ENCODE measurements around the gene MYZAP. TPM values are rescaled to one million over a fixed set of nuclear protein-coding genes. Genes with fewer than 3 reads are reported as not detected.

Gene MYZAP
- total RNA-seq, 1 experiment from 2014 or later: 6.4 TPM

GRCh38 chr15:57731530-57732103 lies 139.9 kb downstream of the MYZAP start:
- CTCF ChIA-PET: interaction anchor here (1.2 to 1.8 kb wide), 2 partner anchors 10 to 19 kb away, joined by 4 to 5 read pairs; no protein-coding TSS in a partner anchor
- Mint-ChIP-seq H3K27ac (ENCODE audit: unreplicated experiment) (no peak overlapping the region), H3K27me3 (ENCODE audit: insufficient read depth, unreplicated experiment) (no peaks in the 10 kb centered on the region), H3K9me3 (ENCODE audit: unreplicated experiment) (peaks cover 2% of the 10 kb centered on the region), H3K4me1 (ENCODE audit: low read depth, unreplicated experiment) (no peaks in the 10 kb centered on the region), H3K4me3 (ENCODE audit: unreplicated experiment) (no peak overlapping the region), H3K36me3 (ENCODE audit: insufficient read depth, unreplicated experiment) (no peaks in the 10 kb centered on the region)
- TF ChIP-seq, protein P1, sequence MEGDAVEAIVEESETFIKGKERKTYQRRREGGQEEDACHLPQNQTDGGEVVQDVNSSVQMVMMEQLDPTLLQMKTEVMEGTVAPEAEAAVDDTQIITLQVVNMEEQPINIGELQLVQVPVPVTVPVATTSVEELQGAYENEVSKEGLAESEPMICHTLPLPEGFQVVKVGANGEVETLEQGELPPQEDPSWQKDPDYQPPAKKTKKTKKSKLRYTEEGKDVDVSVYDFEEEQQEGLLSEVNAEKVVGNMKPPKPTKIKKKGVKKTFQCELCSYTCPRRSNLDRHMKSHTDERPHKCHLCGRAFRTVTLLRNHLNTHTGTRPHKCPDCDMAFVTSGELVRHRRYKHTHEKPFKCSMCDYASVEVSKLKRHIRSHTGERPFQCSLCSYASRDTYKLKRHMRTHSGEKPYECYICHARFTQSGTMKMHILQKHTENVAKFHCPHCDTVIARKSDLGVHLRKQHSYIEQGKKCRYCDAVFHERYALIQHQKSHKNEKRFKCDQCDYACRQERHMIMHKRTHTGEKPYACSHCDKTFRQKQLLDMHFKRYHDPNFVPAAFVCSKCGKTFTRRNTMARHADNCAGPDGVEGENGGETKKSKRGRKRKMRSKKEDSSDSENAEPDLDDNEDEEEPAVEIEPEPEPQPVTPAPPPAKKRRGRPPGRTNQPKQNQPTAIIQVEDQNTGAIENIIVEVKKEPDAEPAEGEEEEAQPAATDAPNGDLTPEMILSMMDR (IDR thresholded peaks at IDR 0.05; ENCODE audit: insufficient read depth in 1 of 2, low read depth in 1 of 2, low read length in 1 of 2, severe bottlenecking in 1 of 2, unreplicated experiment in 1 of 2): no peak
- Histone ChIP-seq H3K4me3 (ENCODE audit: low read depth, low read length) (no peak overlapping the region), H3K9me3 (no peaks in the 10 kb centered on the region), H3K36me3 (ENCODE audit: control insufficient read depth, insufficient read depth, low read length) (no peaks in the 10 kb centered on the region), H3K4me1 (no peaks in the 10 kb centered on the region), H3K27me3 (replicated peaks; ENCODE audit: control insufficient read depth, insufficient read depth, low read length) (no peaks in the 10 kb centered on the region)
- no peak for DNase-seq
- intact Hi-C loops (cut with micrococcal nuclease; ENCODE audit: unreplicated experiment): loop anchor here (10.0 kb wide), 1 partner anchor 167 kb away; no protein-coding TSS in a partner anchor
- BruUV-seq (replicated peaks): no TSS peak
- POLR2A ChIA-PET: no interaction called here

DNA sequence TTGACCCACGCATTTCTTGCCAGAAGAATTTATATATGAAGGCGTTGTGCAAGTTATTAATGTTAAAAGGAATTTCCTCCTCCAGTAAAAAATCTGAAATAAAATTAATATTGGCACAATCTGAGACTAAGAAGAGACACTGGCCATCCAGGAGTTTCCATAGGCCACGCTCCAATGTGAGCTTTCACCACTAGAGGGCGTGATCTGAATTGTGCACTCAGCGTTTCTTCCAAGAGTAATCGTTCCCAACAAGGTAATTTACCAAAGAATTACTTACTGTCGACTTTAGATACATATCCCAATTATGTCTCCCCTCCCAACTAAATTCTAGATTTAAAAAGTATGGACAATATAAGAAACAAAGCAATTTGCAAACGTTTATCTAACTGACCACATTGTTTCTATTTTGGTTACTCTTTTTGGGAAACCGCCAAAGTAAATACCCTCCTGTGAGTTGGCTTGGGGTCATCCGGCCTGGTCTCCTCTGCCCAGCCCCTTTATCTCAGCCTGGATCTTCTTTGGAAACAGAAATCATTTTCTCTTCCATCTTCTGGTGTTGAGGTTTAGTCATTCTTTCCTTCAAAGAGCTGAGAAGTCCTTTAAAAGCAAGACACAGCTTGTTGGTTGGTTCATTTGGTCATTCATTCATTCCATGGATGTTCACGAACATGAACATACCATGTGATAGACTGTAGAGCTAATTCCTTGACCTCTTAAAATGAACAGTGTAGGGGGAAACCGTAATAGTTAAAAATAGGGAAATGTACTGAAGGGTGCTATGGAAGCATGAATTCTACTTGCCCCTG lies 141.0 kb downstream of the MYZAP start:
- H3K27me3 ChIP-seq (replicated peaks; ENCODE audit: control insufficient read depth, insufficient read depth, low read length): no peaks in the 10 kb centered on the region
- peaks cover 13% of the 10 kb centered on the region for H3K9me3 Mint-ChIP-seq (ENCODE audit: unreplicated experiment)
- BruUV-seq (replicated peaks): no TSS peak
- no peak overlapping the region for H3K4me3 Mint-ChIP-seq (ENCODE audit: unreplicated experiment)
- no peaks in the 10 kb centered on the region for H3K4me1 Mint-ChIP-seq (ENCODE audit: low read depth, unreplicated experiment)
- H3K27ac Mint-ChIP-seq (ENCODE audit: unreplicated experiment): no peak overlapping the region
- H3K4me1 ChIP-seq: no peaks in the 10 kb centered on the region
- TF ChIP-seq, protein P1 (IDR thresholded peaks at IDR 0.05; ENCODE audit: insufficient read depth in 1 of 2, low read depth in 1 of 2, low read length in 1 of 2, severe bottlenecking in 1 of 2, unreplicated experiment in 1 of 2): peak; percentile 68 to 76
- no peaks in the 10 kb centered on the region for H3K27me3 Mint-ChIP-seq (ENCODE audit: insufficient read depth, unreplicated experiment)
- intact Hi-C loops (cut with micrococcal nuclease; ENCODE audit: unreplicated experiment): loop anchor here (10.0 kb wide), 1 partner anchor 168 kb away; no protein-coding TSS in a partner anchor
- H3K36me3 ChIP-seq (ENCODE audit: control insufficient read depth, insufficient read depth, low read length): no peaks in the 10 kb centered on the region
- H3K9me3 ChIP-seq: no peaks in the 10 kb centered on the region
- peak in 1 of 2 experiments; percentile 66 for DNase-seq
- POLR2A ChIA-PET: no interaction called here
- CTCF ChIA-PET: interaction anchor here (1.0 to 2.6 kb wide), 7 partner anchors 9 to 338 kb away, joined by 3 to 15 read pairs (median 4); partner anchors contain the start of gene POLR2M
- no peak overlapping the region for H3K4me3 ChIP-seq (ENCODE audit: low read depth, low read length)
- H3K36me3 Mint-ChIP-seq (ENCODE audit: insufficient read depth, unreplicated experiment): no peaks in the 10 kb centered on the region

DNA sequence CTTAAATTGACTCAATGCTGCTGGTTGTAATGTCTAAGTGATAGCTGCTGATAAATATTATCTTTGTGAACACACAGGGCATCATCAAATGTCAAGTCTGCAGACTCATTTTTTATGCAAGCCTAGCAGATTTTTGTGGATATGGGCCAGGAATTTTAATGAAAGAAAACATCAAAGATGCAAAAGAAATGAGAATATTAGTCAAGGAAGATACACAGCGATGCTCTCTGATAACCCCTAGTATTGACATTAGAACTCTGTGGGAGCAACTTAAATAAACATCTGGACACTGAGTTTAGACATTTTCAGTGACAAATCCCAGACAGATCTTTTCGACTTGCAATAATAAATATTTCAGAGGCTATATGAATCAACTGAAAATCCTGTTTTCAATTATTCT lies 143.2 kb downstream of the MYZAP start:
- POLR2A ChIA-PET: no interaction called here
- no peaks in the 10 kb centered on the region for H3K4me1 Mint-ChIP-seq (ENCODE audit: low read depth, unreplicated experiment)
- BruUV-seq (replicated peaks): no TSS peak
- H3K27ac Mint-ChIP-seq (ENCODE audit: unreplicated experiment): no peak overlapping the region
- no peak for DNase-seq
- no peaks in the 10 kb centered on the region for H3K4me1 ChIP-seq
- no peaks in the 10 kb centered on the region for H3K9me3 ChIP-seq
- TF ChIP-seq, protein P1 (IDR thresholded peaks at IDR 0.05; ENCODE audit: insufficient read depth in 1 of 2, low read depth in 1 of 2, low read length in 1 of 2, severe bottlenecking in 1 of 2, unreplicated experiment in 1 of 2): no peak
- intact Hi-C loops (cut with micrococcal nuclease; ENCODE audit: unreplicated experiment): loop anchor here (10.0 kb wide), 1 partner anchor 170 kb away; no protein-coding TSS in a partner anchor
- H3K9me3 Mint-ChIP-seq (ENCODE audit: unreplicated experiment): peaks cover 15% of the 10 kb centered on the region
- H3K36me3 Mint-ChIP-seq (ENCODE audit: insufficient read depth, unreplicated experiment): no peaks in the 10 kb centered on the region
- CTCF ChIA-PET: no interaction called here
- H3K27me3 Mint-ChIP-seq (ENCODE audit: insufficient read depth, unreplicated experiment): no peaks in the 10 kb centered on the region
- no peaks in the 10 kb centered on the region for H3K27me3 ChIP-seq (replicated peaks; ENCODE audit: control insufficient read depth, insufficient read depth, low read length)
- H3K4me3 ChIP-seq (ENCODE audit: low read depth, low read length): no peak overlapping the region
- no peak overlapping the region for H3K4me3 Mint-ChIP-seq (ENCODE audit: unreplicated experiment)
- no peaks in the 10 kb centered on the region for H3K36me3 ChIP-seq (ENCODE audit: control insufficient read depth, insufficient read depth, low read length)

Other genes with a start within 250 kb of the MYZAP start
- gene CGNL1, start 215.4 kb upstream of the MYZAP start, total RNA-seq (2022): 8.3 and 9.4 TPM in 2 replicates
- gene POLR2M, start 114.8 kb downstream of the MYZAP start, total RNA-seq (2022): 74.7 and 81.6 TPM in 2 replicates